SHP77 (cell line): ENCODE data around the gene GSS.

Experiments used
- DNase-seq, 2 experiments: peaks; one replicate each; lab custom pipeline; 2025; lab: John Stamatoyannopoulos, UW

The GSS gene

DNA sequence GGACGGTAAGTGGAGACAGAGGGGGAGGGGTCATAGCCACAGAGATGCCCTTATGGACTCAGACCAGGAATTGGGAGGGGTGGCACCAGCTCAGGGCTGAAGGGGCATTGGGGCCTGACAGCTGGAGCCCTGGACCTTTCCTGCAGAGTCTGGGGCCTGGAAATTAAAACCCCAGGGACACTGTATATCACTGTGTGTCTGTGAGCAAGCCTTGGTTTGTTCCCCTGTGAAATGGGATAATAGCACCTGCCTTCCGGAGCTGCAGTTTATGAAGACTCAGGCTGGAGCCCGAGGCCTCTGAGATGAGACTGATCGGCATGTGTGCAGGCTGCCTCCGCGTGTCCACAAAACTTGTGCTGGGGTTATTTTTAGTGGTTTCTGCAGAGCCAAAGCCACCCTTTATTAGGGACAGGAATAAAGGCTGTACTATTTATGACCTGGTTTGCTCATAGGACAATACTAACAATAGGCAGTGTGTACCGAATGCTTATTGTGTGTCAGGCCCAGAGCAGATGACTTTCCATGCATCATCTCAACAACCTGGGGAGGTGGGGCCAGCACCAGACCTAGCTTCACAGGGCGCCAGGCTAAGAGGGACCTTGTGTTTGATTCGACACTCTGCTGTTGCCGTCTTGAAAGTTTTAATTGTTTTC, 22.6 kb upstream of the GSS start:
- no peak for DNase-seq

GRCh38 chr20:34977365-34978091, 21.9 kb upstream of the GSS start:
- DNase-seq: no peak

DNA sequence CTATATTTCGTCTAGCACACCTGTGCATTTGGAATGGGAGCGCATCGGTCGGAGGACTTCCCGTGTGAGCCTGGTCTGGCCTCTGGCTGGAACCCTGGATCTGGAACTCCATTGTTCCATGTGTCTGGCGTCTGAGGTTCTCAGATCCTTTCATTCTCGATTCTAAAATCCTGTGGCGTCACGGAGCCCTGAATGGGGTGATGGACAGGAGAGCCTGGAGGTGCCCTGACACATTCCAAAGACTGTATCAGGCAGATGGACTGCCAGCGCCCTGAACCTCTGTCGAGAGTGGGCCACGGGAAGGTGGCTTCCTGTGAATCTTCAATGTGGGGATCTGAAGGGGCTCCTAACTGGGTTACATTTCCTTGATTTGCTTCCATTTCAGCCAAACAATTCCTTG, 20.7 kb upstream of the GSS start:
- no peak for DNase-seq

GRCh38 chr20:34974246-34974645, 18.6 kb upstream of the GSS start:
- DNase-seq: no peak

GRCh38 chr20:34971561-34972235, 16.1 kb upstream of the GSS start:
- no peak for DNase-seq

DNA sequence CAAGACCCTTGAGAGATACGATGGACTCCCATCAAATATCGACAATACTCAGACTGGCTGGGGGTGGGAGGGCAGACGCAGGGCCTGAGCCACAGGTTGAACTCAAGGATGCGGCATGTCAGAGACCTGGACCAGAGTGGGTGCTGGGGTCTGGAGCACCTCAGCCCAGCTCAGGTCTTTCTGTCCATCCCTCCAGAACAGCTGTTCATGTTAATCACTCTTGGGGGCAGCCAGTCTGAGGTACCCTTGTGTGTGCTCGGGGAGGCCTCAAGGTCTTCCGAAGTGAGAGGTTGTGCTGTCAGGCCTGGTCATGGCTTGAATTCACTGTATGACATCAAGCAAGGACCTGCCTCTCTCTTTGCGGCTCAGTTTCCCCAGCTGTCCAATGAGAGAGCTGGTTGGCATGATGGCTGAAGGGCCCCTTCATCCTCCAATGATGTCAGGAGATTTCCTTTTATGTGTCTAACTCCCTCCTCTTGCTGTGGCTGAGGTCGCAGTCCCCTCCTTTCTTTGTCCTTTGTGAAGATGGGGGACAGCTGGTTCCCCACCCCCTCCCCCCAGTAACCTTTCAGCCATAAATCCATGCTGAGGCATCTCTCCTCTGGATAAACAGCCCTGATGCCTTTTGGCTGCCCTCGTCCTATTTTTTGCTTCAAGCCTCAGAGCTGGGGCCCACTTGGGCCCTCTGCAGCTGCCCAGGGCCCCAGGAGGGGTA, 15.4 kb upstream of the GSS start:
- no peak for DNase-seq

DNA sequence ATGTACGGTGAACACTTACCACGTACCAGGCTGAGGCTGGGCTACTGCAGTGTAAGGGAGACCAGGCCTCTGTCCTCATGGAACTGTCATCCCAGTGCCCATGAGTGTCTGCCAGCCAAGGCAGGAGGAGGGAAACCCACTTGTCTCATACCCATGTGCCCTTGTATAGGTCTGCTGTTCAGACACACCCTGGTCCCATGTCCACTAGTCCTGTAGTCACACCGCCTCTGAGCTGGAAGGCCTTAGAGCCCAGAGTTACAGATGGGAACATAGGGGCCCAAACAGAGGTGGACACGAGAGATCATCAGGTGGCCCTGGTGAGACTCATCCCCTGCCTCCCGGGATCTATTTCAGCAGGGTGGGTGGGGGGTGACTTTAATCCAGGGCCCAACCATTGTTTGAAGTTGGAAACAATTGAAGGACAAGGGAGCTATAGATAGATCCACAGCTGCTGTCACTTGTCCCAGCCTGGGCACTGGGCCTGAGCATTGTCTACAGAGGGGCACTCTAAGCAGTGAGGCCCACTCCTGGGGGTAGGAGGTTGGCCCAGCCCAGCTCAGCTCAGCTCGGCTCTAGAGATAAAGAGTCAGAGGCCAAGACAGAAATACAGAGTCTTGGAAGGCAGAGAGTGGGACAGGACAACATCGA, 14.7 kb upstream of the GSS start:
- DNase-seq: no peak

GRCh38 chr20:34968042-34968775, 12.6 kb upstream of the GSS start:
- no peak for DNase-seq

GRCh38 chr20:34967421-34967820, 11.8 kb upstream of the GSS start:
- no peak for DNase-seq

DNA sequence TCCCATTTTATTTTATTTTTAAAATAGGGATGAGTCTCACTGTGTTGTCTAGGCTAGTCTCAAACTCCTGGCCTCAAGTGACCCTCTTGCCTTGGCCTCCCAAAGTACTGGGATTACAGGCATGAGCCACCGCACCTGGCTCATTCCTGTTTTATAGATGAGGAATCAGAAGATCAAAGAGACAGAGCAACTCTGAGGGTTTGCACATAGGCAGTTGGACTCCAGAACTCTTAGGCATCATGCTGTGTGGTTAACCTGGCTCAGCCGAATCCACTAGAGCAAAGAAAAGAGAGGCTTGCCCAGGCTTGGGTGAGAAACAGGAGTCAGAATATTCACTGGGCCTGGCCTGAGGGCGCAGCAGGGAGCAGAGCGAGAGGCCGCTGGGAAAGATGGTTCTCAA, 9.4 kb upstream of the GSS start:
- DNase-seq: no peak

GRCh38 chr20:34964486-34964885, 8.9 kb upstream of the GSS start:
- no peak for DNase-seq

GRCh38 chr20:34956751-34957472, 1.3 kb upstream of the GSS start:
- DNase-seq: no peak

GRCh38 chr20:34956041-34956458, 444 bp upstream of the GSS start:
- DNase-seq: no peak

- DNase-seq: peak; percentile 61 to 63
These were observed 739 bp downstream of the GSS start for GRCh38 chr20:34954904-34955230.

GRCh38 chr20:34953960-34954359, 1.6 kb downstream of the GSS start:
- DNase-seq: no peak

DNA sequence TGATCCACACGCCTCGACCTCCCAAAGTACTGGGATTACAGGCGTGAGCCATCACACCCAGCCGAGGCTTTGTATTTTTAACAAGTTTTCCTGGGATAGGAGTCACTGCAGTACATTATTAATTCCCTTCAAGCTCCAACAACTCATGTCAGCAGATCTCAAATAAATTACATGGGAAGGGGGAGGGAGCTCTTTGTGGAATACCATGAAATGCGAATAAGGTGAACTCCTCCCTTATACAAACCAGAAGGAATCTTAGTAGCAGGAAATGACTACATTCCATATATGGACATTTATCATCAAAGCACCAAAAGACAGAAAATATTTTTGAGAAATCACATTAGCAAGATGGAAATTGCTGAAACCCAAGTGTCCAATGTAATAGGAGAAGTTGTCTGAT, 2.9 kb downstream of the GSS start:
- no peak for DNase-seq

- DNase-seq: no peak
These were observed 4.0 kb downstream of the GSS start for GRCh38 chr20:34951652-34952051.

- DNase-seq: no peak
These were observed 4.4 kb downstream of the GSS start for GRCh38 chr20:34951252-34951651.

- DNase-seq: no peak
These were observed 6.5 kb downstream of the GSS start for GRCh38 chr20:34949120-34949519.

DNA sequence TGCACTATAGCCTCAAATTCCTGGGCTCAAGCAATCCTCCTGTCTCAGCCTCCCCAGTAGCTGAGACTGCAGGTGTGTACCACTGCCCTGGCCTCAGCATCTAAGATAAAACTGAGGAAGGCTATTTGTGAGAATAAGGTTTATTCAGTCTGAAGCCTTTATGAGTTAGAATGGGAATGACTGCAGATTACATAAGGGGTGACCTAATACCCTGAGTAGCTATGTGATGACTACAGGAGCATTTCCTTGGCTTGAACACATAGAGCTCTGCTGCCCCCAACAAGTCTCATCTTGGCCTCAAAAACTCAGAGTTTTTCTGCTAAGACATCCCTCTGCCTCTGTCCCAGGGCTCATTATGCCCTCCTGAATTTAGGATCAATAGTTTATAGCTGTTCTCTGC, 7.6 kb downstream of the GSS start:
- no peak for DNase-seq

GRCh38 chr20:34947336-34947735, 8.3 kb downstream of the GSS start:
- DNase-seq: no peak
